RPMI7951 (cell line): ENCODE results near the gene CRIP1. TPM values are rescaled to one million over a fixed set of nuclear protein-coding genes. Genes with fewer than 3 reads are reported as not detected.

ENCODE experiments used
- DNase-seq: peaks from one replicate; pipeline ENCODE4 v3.0.0-alpha.2; 2012; ENCODE audit warnings: low read depth
- total RNA-seq: library from RNA; depleted of rRNA; stranded (reverse); fragments of >200 nt; shearing (Covaris generic); gene quantifications from 2 replicates; pipeline ENCODE4 v1.2.3, GENCODE V29; 2014; rRNA removed

Gene CRIP1, protein sequence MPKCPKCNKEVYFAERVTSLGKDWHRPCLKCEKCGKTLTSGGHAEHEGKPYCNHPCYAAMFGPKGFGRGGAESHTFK
- 0.12 TPM in 1 of 2 replicates, not detected in the other for total RNA-seq

DNA sequence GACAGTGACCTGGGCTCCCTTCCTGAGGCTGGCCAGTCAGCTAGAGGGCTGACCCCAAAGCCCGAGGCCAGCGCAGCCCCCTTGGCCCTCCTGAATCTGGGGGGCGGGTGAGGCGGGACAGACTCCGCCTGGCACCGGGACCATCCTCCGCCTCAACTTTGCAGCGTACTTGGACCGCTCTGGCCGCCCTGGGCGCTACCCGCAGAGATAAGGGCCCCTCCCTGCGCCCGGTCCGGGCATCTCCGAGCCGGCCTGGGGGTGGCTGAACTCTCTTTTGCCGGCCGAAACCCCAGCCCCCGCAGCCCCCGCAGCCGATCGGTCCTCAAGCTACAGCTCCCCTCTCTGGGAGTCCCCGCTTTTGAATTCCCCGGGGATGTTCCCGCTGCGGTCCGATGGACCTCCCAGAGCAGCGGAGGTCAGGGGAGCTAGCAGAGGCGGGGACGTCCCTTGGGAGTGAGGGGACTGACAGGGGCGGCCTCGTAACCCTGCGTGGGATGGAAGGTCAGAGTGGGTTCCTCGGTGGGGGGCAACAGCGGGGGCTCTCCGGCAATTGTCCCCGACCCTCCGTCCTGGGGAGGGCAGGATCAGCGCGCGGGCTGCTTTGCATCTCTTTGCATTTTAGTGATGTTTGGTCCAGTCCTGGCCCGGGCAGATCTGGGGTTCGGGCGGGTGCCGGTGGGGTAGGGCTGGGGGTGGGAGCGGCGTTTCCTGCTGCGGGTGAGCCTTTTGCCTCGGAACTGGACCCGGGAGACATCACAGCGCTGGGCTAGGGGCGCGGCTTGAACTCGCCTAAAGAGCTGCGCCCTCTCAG lies at the start of gene CRIP1:
Gene CRIP1, plus strand, starts transcription at position 724 of the 811 bp plus-strand sequence. CDS start 374 bp downstream, outside the sequence.
- no peak for DNase-seq

DNA sequence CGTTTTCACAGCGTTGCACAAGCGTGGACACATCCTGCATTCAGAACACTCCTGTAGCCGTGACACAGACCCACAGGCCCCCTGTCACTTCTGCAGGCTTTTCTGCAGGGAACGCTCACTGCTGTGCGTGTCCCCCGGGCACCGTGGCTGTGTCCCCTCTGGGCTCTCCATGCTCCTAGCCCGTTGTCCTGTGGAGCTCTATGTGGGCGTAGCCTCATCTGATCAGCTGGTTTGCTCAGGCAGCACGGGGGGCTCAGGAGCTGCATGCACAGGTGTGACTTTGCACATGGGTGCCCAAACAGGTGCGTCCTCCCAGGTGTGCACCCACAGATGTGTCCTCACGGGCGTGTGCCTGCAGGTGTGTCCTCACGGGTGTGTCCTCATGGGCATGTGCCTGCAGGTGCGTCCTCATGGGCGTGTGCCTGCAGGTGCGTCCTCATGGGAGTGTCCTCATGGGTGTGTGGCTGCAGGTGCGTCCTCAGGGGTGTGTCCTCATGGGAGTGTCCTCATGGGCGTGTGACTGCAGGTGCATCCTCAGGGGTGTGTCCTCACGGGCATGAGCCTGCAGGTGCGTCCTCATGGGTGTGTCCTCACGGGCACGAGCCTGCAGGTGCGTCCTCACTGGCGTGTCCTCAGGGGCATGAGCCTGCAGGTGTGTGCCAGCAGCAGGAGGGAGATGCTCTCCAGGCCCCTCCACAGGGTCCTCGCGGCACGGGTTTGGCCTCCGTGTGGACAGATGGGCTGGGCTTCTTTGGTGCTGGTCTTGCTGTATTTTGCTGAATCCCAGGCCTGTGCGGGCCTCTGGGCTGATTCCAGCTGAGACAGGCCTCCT lies 49.6 kb upstream of the CRIP1 start:
- DNase-seq, result no peak

DNA sequence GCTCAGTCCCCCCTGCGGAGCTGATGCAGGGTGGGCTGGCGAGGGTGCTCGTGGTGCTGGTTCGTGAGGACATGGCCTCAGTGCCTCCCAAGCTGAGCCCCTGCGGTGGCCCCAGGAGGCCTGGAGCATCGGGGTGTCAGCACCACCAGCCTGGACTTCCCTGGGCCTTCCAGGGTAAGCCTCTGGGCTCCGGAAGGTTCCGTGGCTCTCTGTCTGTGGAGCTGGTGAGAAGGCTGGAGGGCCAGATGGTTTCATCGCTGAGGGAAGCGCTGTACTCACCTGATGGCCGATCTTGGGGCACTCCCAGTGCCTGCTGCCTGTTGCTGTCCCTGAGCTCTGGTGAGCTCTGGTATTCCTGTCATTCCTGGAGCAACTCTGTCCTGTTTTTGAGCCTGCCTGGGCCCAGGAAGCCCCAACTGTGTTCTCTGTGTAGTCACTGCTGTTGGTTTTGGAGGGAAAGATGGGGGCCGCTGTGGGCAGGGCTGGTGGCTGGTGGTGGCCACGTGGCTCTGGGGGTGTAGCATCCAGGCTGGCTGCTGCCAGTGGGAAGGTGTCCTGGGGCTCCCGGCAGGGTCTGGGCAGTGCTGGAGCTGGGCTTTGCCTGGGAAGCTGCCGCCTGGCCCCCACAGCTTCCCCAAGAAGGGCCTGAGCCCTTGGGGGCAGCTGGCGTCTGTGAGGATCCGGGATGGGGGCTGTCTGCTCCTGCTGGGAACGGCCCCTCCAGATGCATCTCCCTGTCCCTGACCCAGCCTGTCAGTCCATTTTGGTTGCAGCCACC lies 48.8 kb upstream of the CRIP1 start:
- no peak for DNase-seq

GRCh38 chr14:105439179-105439578 lies 47.5 kb upstream of the CRIP1 start:
- no peak for DNase-seq

- no peak for DNase-seq
These were observed 46.8 kb upstream of the CRIP1 start for GRCh38 chr14:105439710-105440553.

GRCh38 chr14:105440554-105440900 lies 46.2 kb upstream of the CRIP1 start:
- DNase-seq, result no peak

GRCh38 chr14:105440992-105441391 lies 45.7 kb upstream of the CRIP1 start:
- DNase-seq, result no peak

- no peak for DNase-seq
These were observed 44.6 kb upstream of the CRIP1 start for GRCh38 chr14:105442125-105442524.

GRCh38 chr14:105442834-105443233 lies 43.9 kb upstream of the CRIP1 start:
- DNase-seq, result no peak

GRCh38 chr14:105444859-105445258 lies 41.8 kb upstream of the CRIP1 start:
- no peak for DNase-seq

DNA sequence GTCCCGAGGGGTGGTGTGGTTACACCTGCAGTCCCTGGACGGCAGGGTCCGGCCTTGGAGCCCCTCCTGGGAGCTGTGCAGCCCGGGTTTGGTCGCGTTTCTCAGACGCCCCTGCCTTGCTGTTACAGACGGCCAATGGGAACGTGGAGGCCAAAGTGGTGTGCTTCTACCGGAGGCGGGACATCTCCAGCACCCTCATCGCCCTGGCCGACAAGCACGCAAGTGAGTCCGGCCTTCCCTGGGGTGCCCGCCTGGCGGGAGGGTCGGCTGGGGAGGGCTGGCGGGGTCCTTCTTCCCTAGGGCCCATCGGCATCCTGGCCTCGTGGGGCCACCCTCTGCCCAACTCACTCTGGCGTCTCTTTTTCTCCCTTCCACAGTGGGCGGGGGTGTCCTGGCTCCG lies 41.4 kb upstream of the CRIP1 start:
- DNase-seq, result no peak

DNA sequence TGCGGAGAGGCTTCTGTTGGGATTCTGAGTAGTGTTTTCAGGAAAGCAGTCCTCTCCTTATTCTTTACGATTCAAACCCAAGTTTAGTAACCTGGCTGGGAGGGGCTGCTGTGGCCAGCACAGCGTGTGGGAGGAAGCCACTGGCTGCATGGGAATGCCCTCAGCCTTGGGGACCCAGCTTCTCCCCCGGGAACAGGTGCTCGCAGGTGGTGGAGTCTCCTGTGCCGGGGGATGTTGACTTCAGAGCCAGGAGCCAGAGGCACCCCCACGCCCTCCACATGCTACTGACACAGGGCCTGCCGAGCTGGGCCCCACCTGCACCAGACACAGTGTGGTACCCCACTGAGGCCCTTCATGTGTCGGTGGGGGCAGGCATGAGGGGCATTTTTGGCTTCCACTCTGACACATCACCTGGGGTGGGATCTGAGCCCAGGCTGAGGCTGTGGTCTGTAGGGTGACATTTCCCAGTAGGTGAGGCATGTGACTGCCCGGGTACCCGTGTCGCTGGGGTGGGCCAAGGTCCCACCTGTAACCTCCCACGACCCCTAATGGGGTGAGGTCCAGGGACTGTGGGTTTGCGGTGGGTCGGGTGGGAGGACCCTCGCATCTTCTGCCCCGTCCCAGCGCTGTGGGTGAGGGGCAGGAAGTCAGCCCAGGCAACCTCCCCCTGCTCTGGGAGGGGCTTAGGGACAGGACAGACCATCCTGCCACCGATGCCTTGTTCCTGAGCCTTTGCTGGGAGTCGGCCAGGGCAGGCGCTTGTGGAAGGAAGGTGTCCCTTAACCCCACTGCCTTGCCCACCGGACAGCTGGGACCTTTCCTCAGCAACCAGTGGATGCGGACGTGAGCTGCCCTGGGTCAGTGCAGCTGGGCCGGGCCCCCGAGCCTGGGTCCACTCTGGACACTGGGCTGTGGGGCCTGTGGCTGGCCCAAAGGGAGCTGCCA lies 40.5 kb upstream of the CRIP1 start:
- no peak for DNase-seq

DNA sequence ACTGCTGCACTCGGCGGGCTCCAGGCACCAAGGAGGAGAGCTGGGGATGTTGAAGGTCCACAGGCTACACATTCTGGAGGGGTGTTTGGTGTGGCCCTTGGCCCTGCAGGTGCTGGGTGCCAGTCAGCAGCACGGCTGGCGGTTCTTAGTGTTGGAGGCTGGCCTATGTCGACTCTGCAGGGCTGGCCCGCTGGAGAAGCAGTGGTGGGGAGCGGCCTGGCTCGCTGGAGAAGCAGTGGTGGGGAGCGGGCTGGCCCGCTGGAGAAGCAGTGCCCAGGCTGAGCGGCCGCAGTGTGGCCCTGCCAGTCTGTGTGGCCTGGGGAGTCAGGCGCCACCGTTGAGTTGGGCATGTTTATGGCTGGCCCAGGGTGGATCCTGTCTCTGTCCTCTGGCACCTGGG lies 39.7 kb upstream of the CRIP1 start:
- no peak for DNase-seq

DNA sequence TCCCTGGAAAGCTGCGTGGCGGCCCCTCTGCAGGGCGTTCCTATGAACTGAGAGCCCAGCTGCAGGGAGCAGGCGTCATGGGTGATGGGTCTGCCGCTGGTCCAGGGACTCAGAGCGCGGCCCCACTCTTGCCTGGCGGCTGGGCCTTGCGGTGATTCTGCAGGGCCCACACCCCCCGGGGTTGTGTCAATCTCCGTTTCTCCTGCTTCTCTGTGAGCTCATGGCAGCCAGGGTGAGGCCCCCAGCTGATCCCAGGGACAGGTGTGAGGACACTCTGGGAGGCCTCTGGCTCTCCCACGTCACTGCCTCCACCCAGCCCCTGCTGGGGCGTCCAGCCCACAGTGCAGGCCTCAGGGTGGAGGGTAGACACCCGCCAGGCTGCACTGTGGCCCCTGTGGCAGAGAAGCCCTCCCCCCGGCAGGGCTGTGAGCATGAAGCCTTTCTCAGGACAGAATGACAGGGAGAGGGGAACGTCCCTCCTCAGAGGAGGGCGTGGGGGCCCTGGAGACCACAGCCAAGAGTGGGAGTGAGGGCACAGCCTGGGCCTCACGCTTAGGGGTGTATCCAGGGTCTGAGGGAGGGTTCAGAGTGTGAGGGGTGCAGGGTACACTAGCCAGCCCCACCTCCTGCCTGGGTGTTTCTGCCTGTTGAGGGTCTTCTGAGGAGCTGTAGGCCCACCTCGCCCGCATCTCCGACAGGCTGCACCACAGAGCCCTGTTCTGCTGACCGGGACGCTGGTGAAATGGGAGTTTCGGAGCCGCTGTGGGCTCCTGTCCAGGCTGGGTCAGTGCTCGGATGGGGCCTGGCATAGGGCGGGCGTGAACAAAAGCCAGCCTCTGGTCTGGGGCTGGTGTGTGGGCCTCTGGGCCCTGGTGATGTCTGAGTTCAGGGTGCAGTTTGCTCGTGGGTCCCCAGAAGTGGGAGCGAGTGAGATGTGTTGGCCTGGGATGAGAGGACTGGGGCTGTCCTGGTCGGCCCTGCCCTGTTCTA lies 38.7 kb upstream of the CRIP1 start:
- DNase-seq, result no peak

GRCh38 chr14:105448706-105449111 lies 38.0 kb upstream of the CRIP1 start:
- peak; percentile 24 for DNase-seq

DNA sequence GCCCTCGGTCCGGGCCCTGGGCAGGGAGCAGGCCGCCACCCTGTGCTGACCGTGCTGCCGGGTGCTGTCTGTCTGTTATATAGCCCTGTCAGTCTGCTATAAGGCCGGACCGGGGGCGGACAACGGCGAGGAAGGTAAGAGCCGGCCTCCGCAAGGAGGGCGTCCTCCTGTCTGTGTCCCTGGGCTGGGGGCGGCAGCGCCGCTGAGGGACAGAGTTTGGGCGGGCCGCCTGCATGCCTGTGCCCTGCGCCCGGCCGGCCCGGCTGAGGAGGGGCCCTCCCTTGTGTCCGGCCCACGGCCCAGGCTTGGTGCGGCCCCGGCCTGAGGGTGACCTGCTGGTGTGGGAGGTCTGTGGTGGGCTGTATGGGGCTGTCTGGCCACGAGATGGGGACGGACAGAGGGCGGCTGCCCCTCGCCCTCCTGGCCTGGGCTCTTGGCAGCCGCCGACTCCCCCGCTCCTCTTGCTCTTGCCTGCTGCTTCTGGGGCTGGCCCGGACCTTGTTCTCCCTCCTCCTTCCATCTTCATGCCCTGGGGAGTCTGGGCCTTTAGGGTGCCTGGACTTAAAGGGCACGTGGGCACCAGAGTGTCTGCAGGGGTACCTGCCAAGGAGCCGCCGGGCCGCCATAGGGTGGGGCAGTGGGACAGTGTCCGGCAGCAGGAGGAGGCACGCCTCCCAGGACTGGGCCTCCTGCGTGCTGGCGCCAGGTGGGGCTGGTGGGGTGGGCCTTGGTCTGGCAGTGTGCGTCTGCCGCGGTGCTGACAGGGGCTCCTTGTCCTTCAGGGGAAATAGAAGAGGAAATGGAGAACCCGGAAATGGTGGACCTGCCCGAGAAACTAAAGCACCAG lies 37.2 kb upstream of the CRIP1 start:
- DNase-seq, result no peak

- DNase-seq, result no peak
These were observed 36.6 kb upstream of the CRIP1 start for GRCh38 chr14:105450123-105450505.
